HUDEP-2 (cell line): ENCODE data around the gene CIAO2A.
"Not testable (repeated sequence)": the region's sequence is repeated elsewhere in the genome, so short reads cannot be mapped to it uniquely, and the experiment has no call there.

Experiments
- DNase-seq, 76 experiments: peaks; one replicate each; lab custom pipeline; 2025; ENCODE audit not compliant: unreplicated experiment in 76 of 76; lab: John Stamatoyannopoulos, UW

The CIAO2A gene

DNA sequence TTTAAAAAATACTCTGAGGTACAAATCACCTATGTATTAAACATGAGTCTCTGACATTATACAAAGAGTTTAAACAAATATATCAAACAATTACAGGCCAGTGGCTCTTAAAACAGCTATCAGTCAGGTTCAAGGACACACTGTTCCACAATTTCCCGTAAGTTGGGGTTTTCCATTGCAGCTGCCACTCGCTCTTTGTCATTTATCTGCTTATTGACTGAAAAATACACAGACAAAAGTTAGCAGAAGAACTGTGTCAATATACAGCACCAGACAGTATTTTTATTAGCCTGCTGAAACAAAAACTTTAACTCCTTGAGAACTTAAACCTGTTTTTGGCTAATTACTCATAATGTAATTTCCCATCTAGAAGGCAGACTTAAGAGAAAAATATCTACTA, 20.8 kb downstream of the CIAO2A start:
- DNase-seq, result no peak

DNA sequence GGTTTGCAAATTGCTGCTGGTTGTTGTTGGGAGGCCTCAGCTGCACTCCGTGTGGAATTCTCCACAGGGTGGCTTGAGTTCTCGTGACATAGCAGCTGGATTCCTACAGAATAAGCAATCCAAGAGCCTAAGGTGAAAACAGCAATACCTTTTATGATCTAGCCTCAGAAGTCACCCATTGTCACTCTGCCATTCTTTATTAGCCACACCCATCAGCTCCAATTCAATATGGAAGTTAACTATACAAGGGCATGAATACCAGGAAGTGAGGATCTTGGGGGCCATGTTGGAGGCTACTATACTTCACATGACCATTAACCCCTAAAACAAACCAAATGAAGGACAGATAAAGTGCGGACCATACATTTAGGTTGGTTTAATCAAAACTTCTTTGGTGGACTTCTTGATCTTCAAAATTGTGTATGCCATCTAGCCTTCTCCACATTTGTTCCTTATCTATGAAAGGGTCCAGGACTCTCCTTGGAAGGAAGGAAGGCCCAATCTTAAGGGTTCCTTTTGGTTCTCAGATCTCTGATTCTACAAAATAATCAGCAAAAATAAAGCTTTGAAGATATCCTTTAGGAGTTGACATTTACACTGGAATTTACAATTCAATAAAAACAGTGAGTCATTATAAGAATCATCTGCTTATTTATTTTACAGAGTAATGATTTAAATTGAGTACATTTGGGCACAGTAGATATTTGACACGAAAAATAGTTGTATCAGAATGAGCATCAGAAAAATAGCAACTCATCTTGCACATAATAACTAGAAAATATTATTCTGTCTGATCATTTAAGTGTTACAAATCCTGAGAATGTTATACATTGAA, 21.5 kb downstream of the CIAO2A start:
- no peak for DNase-seq

DNA sequence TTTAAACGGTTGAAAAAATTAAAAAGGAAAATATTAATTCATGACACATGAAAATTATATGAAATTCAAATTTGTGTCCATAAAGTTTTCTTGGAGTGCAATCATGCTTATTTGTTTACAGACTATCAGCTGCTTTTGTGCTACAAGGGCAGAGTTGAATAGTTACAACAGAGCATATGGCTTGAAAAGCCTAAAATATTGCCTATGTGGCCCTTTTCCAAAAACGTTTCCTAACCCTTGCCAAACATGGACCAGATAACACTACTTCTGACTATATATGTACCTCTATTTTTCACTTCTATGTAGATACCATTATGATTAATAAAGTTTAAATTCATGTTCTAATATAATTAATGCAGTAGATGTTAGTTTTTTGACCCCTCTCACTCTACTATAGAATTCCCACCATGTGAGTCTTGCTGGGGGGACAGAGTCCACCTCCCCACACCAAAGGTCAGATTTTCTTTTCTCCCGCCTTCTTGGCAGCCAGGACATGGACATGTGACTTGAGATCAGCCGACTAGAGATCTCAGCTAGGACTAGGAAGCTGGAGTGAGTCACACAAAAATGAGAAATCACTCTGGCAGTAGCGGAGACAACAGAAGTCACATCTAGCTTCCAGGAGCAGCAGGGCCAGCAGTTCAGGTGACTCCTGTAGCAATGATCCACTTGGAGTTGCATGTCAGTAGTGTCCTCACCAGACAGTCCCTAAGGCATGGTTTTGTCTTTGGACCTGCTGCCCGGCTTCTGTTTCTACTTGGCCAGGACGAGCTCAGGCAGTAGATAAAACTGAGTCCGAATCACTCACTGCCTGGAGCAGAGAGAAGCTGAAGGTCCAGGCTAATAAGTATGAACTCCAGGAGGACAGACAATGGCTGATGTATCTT, 22.4 kb downstream of the CIAO2A start:
- peak in 45 of 76 experiments; percentile 3 to 69 (median 19) for DNase-seq

DNA sequence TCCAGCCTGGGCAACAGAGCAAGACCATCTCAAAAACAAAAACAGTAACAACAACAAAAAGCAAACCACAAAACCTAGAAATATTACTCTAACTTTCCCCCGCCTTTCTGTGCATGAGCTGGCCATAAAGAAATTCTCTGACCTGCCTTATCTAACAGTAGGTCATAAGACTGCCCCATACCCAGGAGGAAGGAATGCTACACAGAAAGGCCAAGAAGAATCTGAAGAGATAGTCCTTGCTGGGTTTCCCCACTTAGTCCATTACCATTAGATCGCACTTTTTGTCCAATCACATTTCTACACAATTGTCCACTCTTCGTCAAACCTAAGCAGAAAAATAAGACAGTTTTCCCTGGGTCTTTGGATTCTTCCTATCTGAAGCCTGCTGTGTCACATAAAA, 23.5 kb downstream of the CIAO2A start:
- DNase-seq, result peak in 1 of 76 experiments; percentile 4

DNA sequence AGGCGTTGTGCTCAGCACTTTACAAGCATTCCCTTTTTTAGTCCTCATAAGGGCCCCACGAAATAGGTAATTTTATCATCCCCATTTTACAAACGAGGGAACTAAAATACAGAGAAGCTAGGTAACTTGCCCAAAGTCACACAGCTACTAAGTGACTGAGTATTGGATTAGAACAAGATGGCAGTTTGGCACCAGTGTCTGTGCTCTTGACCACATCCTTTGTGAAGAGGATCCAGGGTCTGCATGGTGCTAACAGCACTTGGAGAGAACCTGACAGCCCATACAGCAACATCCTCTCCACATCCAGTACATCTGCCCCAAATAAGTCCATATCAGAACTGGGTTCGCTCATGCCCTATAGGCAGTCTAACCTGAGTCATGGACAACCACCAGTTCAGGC, 25.5 kb downstream of the CIAO2A start:
- no peak for DNase-seq

DNA sequence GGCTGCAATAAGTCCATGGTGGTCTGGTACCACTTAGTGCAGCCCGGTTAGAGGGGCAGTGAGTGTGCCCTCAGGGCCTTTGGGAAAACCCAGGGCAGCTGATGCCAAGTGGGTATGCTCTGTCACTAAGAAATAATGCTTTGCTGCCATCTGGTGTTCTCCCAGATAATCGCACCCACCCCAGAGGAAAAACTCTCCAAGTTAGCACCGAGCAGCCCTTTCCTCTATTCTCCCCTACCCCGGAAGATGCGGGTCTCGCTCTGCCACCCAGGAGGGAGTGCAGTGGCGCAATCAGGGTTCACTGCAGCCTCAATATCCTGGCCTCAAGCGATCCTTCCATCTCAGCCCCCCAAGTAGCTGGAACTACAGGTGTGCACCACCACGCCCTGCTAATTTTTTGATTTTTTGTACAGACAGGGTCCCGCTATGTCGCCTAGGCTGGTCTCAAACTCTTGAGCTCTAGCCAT, 26.0 kb downstream of the CIAO2A start:
- DNase-seq, result peak in 52 of 76 experiments; percentile 3 to 67 (median 38)

DNA sequence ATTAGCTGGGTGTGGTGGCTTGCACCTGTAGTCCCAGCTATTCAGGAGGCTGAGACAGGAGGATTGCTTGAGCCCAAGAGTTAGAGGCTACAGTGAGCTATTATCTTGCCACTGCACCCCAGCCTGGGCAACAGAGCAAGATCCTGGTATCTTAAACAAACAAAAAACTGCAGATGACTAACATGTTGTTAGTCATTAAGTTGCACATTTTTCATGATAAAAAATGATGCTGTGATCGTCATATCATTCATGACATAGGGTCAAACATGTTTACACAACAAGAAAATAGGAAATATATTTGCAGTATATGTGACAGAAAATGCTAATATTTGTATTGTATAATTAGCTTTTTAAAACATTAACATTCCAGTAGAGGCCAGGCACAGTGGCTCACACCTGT, 27.2 kb downstream of the CIAO2A start:
- DNase-seq, result no peak

DNA sequence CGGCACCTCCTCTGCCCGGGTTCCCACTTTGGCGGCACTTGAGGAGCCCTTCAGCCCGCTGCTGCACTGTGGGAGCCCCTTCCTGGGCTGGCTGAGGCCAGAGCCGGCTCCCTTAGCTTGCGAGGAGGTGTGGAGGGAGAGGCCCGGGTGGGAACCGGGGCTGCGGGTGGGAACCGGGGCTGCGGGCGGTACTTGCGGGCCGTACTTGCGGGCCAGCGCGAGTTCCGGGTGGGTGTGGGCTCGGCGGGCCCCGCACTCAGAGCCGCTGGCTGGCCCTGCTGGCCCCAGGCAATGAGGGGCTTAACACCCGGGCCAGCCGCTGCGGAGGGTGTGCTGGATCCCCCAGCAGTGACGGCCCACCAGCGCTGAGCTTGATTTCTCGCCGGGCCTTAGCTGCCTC, 32.9 kb downstream of the CIAO2A start:
- no peak for DNase-seq

DNA sequence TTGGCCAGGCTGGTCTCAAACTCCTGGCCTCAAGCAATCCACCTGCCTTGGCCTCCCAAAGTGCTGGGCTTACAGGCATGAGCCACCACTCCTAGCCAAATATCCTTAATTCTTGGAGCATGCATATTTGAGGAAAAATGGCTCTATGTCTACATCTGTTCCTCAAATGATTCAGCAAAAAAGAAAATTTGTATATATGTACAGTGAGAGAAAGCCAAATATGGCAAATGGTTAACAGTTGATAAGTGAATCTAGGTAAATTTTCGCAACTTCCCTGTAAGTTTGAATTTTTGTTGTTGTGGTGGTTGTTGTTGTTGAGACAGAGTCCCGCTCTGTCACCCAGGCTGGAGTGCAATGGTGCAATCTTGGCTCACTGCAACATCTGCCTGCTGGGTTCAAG, 34.5 kb downstream of the CIAO2A start:
- DNase-seq, result not testable (repeated sequence)

DNA sequence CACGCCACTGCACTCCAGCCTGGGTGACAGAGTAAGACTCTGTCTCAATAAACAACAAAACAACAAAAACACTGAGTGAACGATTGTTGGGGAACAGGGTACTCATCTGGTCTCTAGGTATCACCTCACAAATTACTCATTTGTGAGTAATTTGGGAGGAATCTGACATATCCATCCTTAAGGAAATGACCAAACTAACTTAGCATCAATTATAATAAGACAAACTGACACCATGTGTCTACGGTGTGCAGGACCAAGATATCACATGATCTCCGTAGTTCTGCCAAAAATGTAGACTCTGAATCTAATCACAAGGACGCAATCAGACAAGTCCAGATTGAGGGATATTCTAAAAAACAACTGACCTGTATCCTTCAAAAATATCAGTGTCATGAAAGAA, 35.4 kb downstream of the CIAO2A start:
- DNase-seq, result no peak

DNA sequence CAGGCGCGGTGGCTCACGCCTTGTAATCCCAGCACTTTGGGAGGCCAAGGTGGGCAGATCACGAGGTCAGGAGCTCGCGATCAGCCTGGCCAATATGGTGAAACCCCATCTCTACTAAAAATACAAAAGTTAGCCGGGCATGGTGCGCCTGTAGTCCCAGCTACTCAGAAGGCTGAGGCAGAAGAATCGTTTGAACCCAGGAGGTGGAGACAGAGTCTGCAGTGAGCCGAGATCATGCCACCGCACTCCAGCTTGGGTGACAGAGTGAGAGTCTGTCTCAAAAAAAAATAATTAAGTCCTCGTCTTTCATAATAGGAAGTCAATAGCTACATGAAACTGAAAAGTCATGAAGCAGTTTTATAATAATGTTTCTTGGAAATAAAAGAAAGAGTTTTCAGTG, 40.0 kb downstream of the CIAO2A start:
- not testable (repeated sequence) for DNase-seq

DNA sequence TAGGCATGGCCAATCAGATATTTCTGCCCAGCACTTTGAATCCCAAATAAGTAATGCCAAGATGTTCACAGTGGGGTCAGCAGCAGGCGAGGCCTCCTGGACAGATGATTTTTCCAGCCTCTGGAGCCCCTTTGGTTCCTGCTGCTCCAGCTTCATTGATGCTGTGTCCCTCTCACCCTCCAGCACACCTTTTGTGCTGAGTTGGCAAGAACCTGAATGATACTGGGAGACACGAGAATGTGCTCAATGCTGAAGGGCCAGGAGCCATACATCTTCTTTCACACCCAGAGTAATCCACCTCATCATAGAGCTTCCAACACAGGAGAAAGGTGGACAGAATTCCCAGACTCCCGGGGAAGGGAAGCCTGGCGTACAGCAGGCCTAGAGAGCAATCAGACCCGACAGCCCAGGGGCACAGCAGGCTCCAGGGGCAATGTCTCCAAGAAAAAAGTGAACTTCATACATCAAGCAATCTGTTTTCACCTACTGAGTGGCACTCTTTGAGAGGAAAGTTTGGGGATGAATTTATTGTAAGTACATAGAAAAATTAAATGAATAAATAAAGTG, 40.6 kb downstream of the CIAO2A start:
- no peak for DNase-seq

DNA sequence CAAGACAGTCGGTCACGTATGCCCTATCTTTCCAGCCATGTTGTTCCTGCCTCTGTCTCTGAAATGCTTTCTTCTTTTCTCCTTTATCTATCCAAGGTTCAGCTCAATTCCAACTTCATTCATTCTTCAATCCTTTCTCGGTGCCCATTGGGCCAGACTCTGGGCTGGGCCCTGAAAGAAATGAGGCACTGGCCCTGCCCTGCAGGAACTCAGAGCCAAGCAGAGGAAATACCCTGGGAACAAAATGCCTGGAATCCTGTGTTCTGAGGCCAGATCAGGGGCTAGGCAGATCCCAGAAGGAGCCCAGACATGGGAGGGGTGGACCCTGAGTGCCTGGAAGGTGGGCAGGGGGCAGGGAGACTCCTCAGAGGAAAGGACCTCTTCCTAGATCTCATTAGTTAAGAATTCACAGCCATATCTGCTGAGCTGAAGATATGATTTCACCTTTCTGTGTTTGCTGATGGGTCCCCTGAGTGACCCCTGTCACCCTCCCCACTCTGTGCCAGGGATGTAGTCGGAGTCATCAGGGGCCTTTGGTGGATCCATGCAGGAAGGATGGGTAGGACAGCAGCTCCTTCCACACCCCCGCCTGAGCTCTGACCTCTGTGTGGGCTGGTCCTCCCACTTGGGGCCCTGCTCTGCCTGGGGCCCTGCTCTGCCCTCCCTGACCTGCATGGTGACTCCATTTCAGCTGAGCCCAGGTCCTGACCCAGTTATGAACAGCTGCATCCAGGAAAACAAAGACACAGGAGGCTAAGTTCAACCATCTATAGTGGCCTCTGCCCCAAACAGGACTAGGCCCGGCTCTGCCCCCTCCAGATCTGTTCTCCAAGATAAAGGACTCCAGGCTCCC, 42.0 kb downstream of the CIAO2A start:
- DNase-seq, result no peak

DNA sequence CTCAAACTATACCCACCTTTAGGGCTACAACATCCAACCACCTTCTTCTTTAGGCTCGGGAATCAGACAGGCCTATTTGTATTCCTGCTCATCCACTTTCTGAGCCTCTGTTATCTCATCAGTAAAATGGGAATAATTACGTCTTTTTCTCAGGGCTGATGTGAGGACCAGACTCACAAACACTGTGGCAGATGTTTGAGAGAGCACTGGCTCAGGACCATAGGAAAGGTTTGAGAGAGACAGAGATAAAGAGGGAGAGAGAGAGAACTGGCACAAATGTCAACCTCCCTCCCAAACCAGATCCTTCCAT, 42.6 kb downstream of the CIAO2A start:
- DNase-seq, result no peak

DNA sequence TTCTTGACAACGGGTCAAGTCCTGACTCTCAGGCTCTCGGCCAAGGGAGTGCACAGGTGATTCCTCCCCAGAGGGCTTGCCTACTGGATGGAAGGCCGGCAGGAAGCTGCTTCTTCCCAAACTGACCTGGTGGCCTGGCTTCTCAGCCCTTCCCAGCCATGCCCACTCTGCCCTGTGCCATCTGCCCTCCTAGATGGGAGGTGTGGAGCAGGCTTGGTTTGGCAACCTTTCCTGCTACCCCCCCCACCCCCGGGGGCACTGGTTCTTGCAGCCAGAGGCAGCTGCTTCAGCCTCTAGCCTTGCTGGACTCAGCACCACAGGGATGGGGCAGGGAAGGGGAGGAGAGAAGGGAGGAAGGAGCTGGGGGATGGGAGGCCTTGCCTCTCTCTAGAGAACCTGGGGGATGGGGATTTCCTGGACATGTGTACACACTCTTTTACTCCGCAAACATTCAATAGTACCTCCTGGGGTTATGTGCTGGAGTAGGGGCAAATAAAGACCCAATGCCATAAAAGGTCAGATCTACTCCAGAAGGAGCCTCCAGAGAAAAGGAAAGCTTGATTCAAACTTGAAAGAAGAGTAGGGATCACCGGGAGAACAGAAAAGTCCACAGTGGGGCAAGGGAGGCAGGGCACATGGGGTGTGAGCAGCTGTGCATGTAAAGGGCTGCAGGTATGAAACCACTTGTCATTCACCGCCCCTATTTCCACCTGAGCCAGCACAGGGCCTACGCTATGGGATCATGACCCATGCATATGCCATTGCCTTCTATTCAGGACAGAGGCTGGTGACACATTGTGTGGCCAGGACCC, 43.2 kb downstream of the CIAO2A start:
- DNase-seq, result no peak

DNA sequence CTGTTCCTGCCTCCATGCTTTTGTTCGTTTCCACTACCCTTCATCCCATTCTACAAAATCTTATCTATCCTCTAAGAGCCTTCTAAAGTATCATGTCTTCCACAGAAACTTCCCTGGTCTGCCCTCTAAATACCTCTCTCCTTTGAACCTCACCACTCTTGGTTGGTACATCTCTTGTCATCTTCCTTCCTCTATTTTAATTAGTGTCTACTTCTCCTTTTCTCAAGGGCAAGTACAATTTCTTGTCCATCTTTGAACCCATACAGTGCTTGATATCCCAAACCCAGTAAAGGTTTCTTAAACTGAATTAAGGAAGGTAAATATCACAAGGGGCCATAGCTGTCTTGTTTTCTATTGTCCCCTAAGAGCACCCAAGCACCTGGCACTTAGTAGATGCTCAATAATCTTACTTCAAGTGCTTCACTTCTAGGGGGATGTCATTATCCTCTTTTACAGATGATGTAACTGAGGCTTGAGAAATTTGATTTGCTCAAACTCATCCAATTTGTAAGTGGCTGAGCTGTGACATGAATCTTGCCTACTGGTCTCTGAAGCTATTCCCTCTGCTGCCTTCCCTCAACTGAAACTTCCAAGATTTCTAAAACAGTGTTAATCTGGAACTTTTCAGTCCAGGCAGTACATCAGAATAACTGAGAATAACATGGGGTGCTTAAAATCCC, 44.7 kb downstream of the CIAO2A start:
- DNase-seq, result no peak

DNA sequence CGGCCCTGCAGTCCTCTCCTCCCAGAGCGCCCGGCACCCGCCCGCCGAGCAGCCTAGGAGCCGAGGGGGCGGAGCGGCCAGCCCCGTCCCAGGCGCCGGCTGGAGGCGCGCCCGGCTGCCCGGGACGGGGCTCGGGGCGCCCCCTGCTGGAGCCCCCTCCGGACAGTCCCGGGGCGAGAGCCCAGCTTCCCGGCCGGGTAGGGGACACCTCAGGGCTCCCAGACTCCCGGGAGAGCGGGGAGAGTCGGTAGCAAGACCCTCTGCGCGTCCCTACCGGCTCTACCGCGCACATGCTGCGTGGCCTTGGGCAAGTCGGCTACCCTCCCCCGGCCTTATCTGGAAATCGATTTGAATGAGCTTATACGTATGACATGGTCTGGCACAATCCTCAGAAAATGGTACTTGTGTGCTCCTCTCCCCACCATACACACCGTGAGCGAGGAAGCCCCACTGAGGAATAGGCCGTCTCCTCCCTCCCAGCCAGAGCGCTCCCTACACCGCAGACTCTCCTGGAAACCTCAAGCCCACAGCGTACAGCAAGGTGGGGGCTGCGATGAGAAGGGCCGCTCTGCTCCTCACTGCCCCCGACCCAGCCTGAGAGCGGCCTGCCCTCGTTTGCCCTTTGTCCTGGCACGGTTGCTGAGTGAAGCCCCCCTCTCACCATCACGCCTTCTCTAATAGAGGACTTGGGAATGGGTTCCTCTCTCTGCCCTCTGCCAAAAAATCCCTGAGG, 47.1 kb downstream of the CIAO2A start, which contains the start of gene DAPK2:
Gene DAPK2 (minus strand): TSS at position 65 of the 733 bp plus-strand sequence. CDS start 6,224 bp downstream, outside the sequence.
- DNase-seq, result peak in 54 of 76 experiments; percentile 4 to 65 (median 41)

DNA sequence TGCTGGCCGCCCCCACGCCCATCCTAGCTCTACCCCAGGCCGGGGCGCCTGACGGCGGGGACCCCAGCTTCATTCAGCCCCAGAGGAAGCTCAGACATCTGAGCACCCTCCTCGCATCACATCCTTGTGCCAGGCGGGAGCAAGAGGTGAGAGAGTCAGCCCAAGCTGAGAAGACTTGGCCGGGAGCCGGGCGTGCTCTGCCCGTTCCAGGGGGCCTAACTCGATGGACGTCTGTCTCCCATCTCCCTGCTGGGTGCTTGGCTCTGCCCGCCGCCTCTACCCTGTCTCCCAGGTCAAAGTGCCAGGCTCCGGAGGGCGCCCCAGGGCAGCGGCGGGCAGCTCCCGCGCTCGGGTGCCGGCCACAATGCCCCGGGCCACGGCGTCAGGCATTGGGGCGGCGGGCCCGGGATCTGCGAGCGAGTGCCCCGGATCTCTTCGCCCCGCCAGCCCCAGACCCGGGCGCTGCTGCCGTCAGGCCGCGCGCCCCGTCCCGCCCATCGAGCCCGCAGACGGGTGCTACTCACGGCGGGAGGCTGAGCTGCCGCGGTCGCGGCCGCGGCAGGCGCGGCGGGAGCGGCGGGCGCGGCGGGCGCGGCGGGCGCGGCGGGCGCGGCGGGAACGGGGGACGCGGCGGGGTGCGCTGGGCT, 47.7 kb downstream of the CIAO2A start:
- DNase-seq, result peak in 4 of 76 experiments; percentile 15 to 45 (median 31)
